ENCODE data around the gene SYNDIG1. TPM values are rescaled to one million over a fixed set of nuclear protein-coding genes. Genes with fewer than 3 reads are reported as not detected.

The SYNDIG1 gene
- total RNA-seq, 1 donor from 2014 or later, result 5.7 TPM

DNA sequence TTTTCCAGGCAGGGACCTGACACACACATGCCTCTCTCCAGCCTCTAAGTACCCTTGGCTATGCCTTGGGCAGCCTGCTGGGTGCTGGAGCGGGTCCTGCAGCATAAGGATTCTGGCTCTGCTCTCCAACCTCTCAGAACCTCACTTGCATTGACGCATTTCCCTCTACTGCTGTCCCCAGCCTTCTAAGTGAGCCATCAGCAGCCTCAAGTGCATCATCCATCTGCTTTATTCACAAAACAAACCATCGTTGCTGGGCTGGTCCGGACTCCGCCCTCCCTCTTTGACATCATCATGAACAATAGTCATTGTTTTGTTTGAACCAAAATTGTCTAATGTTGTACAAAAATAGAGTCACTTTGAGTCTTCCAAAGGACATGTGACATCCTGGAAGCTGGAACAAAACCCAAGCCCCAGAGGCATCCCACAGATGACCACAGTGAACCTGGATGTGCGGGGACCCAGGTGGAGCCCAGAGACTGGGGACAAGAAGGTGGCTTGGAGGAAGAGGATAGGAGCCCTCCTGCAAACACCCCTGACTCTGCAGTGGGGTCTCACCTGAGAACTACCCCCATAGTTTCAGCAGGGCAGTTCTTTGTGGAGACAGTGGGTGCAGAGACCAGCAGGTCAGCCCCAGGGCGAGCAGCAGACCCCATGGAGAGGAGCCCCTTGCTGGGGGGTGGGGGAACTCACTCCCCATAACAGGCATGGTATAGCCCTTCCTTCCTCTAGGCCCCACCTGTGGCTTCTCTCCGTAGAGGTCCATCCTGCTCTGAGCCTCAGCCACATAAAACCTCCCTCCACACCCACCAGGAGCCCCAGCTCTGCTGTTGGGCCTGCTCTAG is 230.1 kb downstream of the SYNDIG1 start:
- H3K36me3 Mint-ChIP-seq (ENCODE audit: low read depth, unreplicated experiment), result no peaks in the 10 kb centered on the region

DNA sequence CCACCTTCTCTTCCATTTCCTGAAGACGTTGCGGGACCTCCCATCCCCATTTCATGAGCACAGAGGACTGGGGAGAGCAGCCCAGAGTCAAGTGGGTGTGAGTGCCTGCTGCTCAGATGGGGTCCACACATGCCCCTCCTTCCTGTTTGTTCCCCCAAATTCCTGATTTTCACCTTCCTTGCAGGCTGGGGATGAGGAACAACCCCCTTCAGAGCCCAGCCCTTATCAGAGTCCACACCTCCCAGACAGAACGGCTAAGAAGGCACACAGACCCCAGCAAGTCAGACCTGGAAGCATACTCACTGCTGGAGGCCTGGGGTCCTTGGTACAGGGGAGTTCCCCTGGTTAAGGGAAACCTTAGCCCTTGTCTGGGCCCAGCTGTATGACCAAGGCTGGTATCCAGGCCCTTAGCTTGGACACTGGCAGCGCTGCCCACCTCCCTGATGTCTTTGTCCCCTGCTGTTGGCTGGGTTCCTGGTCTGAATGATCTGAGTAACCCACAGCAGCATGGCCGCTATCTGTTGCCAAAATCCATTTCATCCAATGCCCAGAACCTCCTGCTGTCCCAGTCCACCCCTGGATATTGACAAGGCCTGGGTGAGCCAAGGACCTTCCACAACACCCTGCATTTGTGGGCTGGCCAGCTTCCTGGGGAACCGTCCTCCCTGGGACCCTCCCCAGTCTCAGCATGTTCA is 230.9 kb downstream of the SYNDIG1 start:
- Histone ChIP-seq H2AFZ (ENCODE audit: low read depth, low read length) (no peak overlapping the region), H3K27ac (ENCODE audit: low read depth, low read length) (no peak overlapping the region), H3K79me2 (ENCODE audit: insufficient read depth, low read length) (no peaks in the 10 kb centered on the region), H3K9me3 (ENCODE audit: insufficient read depth, low read depth, low read length) (no peaks in the 10 kb centered on the region), H3K4me3 (ENCODE audit: insufficient read depth, low read depth, low read length) (no peak overlapping the region), H3K4me1 (ENCODE audit: insufficient read depth, low read length) (no peaks in the 10 kb centered on the region), H3K9ac (ENCODE audit: low read length) (no peak overlapping the region), H3K4me2 (ENCODE audit: low read length) (no peak overlapping the region), H4K20me1 (ENCODE audit: insufficient read depth, low read length) (no peaks in the 10 kb centered on the region), H3K27me3 (ENCODE audit: insufficient read depth, low read length) (no peaks in the 10 kb centered on the region), H3K36me3 (ENCODE audit: insufficient read depth, low read length) (no peaks in the 10 kb centered on the region)
- no peak for TF ChIP-seq EZH2 (IDR thresholded peaks at IDR 0.05; ENCODE audit: insufficient read depth, low read length)
- TF ChIP-seq, protein P1, sequence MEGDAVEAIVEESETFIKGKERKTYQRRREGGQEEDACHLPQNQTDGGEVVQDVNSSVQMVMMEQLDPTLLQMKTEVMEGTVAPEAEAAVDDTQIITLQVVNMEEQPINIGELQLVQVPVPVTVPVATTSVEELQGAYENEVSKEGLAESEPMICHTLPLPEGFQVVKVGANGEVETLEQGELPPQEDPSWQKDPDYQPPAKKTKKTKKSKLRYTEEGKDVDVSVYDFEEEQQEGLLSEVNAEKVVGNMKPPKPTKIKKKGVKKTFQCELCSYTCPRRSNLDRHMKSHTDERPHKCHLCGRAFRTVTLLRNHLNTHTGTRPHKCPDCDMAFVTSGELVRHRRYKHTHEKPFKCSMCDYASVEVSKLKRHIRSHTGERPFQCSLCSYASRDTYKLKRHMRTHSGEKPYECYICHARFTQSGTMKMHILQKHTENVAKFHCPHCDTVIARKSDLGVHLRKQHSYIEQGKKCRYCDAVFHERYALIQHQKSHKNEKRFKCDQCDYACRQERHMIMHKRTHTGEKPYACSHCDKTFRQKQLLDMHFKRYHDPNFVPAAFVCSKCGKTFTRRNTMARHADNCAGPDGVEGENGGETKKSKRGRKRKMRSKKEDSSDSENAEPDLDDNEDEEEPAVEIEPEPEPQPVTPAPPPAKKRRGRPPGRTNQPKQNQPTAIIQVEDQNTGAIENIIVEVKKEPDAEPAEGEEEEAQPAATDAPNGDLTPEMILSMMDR (IDR thresholded peaks at IDR 0.05; ENCODE audit: insufficient read depth, low read depth, low read length), result no peak
- no peaks in the 10 kb centered on the region for H3K36me3 Mint-ChIP-seq (ENCODE audit: low read depth, unreplicated experiment)
- DNase-seq (ENCODE audit: low read depth) (no peak), FAIRE-seq (no peak)
- H3K27me3 Mint-ChIP-seq (ENCODE audit: low read depth, unreplicated experiment), result peaks cover 44% of the 10 kb centered on the region
- H3K4me3 Mint-ChIP-seq (ENCODE audit: unreplicated experiment), result no peak overlapping the region
- no peak overlapping the region for H3K27ac Mint-ChIP-seq (ENCODE audit: unreplicated experiment)
- H3K4me1 Mint-ChIP-seq (ENCODE audit: low read depth, unreplicated experiment), result no peaks in the 10 kb centered on the region
- H3K9me3 Mint-ChIP-seq (ENCODE audit: unreplicated experiment), result peaks cover 4% of the 10 kb centered on the region

More for the DNA sequence above, 230.1 kb downstream of the SYNDIG1 start:
- H3K4me2 ChIP-seq (ENCODE audit: low read length), result no peak overlapping the region
- H3K27ac ChIP-seq (ENCODE audit: low read depth, low read length), result no peak overlapping the region
- H2AFZ ChIP-seq (ENCODE audit: low read depth, low read length), result no peak overlapping the region
- no peaks in the 10 kb centered on the region for H3K4me1 ChIP-seq (ENCODE audit: insufficient read depth, low read length)
- H3K9me3 ChIP-seq (ENCODE audit: insufficient read depth, low read depth, low read length), result no peaks in the 10 kb centered on the region
- Mint-ChIP-seq H3K9me3 (ENCODE audit: unreplicated experiment) (peaks cover 4% of the 10 kb centered on the region), H3K4me1 (ENCODE audit: low read depth, unreplicated experiment) (no peaks in the 10 kb centered on the region), H3K27me3 (ENCODE audit: low read depth, unreplicated experiment) (peaks cover 47% of the 10 kb centered on the region), H3K27ac (ENCODE audit: unreplicated experiment) (no peak overlapping the region), H3K4me3 (ENCODE audit: unreplicated experiment) (no peak overlapping the region)
- H3K9ac ChIP-seq (ENCODE audit: low read length), result no peak overlapping the region
- no peaks in the 10 kb centered on the region for H3K79me2 ChIP-seq (ENCODE audit: insufficient read depth, low read length)
- TF ChIP-seq, protein P1 (IDR thresholded peaks at IDR 0.05; ENCODE audit: insufficient read depth, low read depth, low read length), result no peak
- no peak for TF ChIP-seq EZH2 (IDR thresholded peaks at IDR 0.05; ENCODE audit: insufficient read depth, low read length)
- no peak for DNase-seq (ENCODE audit: low read depth)
- no peaks in the 10 kb centered on the region for H3K36me3 ChIP-seq (ENCODE audit: insufficient read depth, low read length)
- FAIRE-seq, result no peak
- H3K4me3 ChIP-seq (ENCODE audit: insufficient read depth, low read depth, low read length), result no peak overlapping the region
- no peaks in the 10 kb centered on the region for H4K20me1 ChIP-seq (ENCODE audit: insufficient read depth, low read length)
- H3K27me3 ChIP-seq (ENCODE audit: insufficient read depth, low read length), result no peaks in the 10 kb centered on the region

Measured in astrocyte (in vitro differentiated cells and primary cell).